ENCODE results near the gene DBNL. TPM values are rescaled to one million over a fixed set of nuclear protein-coding genes. Genes with fewer than 3 reads are reported as not detected.

The DBNL gene
- total RNA-seq, 1 donor from 2014 or later = 95.5 TPM

GRCh38 chr7:44076101-44076895, 31.8 kb downstream of the DBNL start:
- no peak overlapping the region for H3K4me3 Mint-ChIP-seq (ENCODE audit: unreplicated experiment)
- peak; percentile 92 for DNase-seq (ENCODE audit: low spot score)
- H3K27ac Mint-ChIP-seq (ENCODE audit: unreplicated experiment) = no peak overlapping the region
- TF ChIP-seq, protein P1, sequence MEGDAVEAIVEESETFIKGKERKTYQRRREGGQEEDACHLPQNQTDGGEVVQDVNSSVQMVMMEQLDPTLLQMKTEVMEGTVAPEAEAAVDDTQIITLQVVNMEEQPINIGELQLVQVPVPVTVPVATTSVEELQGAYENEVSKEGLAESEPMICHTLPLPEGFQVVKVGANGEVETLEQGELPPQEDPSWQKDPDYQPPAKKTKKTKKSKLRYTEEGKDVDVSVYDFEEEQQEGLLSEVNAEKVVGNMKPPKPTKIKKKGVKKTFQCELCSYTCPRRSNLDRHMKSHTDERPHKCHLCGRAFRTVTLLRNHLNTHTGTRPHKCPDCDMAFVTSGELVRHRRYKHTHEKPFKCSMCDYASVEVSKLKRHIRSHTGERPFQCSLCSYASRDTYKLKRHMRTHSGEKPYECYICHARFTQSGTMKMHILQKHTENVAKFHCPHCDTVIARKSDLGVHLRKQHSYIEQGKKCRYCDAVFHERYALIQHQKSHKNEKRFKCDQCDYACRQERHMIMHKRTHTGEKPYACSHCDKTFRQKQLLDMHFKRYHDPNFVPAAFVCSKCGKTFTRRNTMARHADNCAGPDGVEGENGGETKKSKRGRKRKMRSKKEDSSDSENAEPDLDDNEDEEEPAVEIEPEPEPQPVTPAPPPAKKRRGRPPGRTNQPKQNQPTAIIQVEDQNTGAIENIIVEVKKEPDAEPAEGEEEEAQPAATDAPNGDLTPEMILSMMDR (IDR thresholded peaks at IDR 0.05) = no peak
- H3K27me3 Mint-ChIP-seq (ENCODE audit: low read depth) = no peaks in the 10 kb centered on the region
- H3K4me1 Mint-ChIP-seq (ENCODE audit: low read depth) = peaks cover 34% of the 10 kb centered on the region
- no peaks in the 10 kb centered on the region for H3K9me3 Mint-ChIP-seq (ENCODE audit: low read depth)
- H3K36me3 Mint-ChIP-seq (ENCODE audit: low read depth) = peaks cover 15% of the 10 kb centered on the region

GRCh38 chr7:44077061-44077460, 32.6 kb downstream of the DBNL start:
- H3K27ac Mint-ChIP-seq (ENCODE audit: unreplicated experiment) = no peak overlapping the region
- peaks cover 34% of the 10 kb centered on the region for H3K4me1 Mint-ChIP-seq (ENCODE audit: low read depth)
- no peaks in the 10 kb centered on the region for H3K9me3 Mint-ChIP-seq (ENCODE audit: low read depth)
- TF ChIP-seq, protein P1 (IDR thresholded peaks at IDR 0.05) = no peak
- peak; percentile 69 for DNase-seq (ENCODE audit: low spot score)
- H3K36me3 Mint-ChIP-seq (ENCODE audit: low read depth) = peaks cover 15% of the 10 kb centered on the region
- H3K4me3 Mint-ChIP-seq (ENCODE audit: unreplicated experiment) = no peak overlapping the region
- no peaks in the 10 kb centered on the region for H3K27me3 Mint-ChIP-seq (ENCODE audit: low read depth)

DNA sequence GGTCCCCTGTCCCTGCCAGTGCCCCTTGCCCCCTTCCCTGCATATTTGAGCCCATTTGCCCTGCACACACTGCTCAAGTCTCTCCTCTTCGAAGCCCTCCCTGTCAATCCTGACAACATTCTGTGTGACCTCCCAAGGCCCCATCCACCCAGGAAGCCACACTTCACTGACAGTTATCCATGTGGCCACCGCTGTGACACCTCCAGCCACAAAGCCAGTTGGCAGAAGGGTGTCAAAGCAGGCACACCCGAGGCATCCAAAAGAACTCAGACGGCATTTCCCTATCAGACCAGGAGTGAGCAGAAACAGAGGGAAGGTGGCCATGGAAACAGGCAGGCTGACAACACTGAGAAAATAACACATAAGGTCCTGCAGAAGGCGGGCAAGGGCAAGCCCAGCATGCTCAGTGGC, 33.2 kb downstream of the DBNL start:
- TF ChIP-seq, protein P1 (IDR thresholded peaks at IDR 0.05) = no peak
- peaks cover 28% of the 10 kb centered on the region for H3K4me1 Mint-ChIP-seq (ENCODE audit: low read depth)
- peak; percentile 57 for DNase-seq (ENCODE audit: low spot score)
- H3K27me3 Mint-ChIP-seq (ENCODE audit: low read depth) = no peaks in the 10 kb centered on the region
- no peak overlapping the region for H3K4me3 Mint-ChIP-seq (ENCODE audit: unreplicated experiment)
- H3K27ac Mint-ChIP-seq (ENCODE audit: unreplicated experiment) = peak overlapping the region; percentile 68
- no peaks in the 10 kb centered on the region for H3K9me3 Mint-ChIP-seq (ENCODE audit: low read depth)
- H3K36me3 Mint-ChIP-seq (ENCODE audit: low read depth) = peaks cover 15% of the 10 kb centered on the region

DNA sequence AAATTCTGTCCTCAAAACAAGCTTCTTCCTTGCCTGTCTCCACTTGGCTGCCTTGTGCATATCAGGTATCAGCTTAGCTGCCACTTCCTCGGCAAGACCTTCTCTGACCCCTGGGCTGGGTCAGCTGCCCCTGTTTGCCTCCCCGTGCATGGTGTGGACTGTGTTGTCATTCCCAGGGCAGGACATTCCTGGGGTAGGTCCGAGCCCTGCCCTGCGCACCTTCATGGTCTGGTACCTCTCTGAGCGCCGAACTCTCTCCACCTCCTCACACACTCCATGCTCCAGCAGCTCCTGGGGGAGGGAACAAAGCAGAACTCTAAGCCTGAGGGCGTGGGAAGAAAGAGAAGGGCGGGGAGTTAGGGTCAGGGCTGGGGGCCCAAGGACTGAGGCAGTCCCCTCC, 34.0 kb downstream of the DBNL start:
- Mint-ChIP-seq H3K9me3 (ENCODE audit: low read depth) (no peaks in the 10 kb centered on the region), H3K27me3 (ENCODE audit: low read depth) (no peaks in the 10 kb centered on the region), H3K27ac (ENCODE audit: unreplicated experiment) (peak overlapping the region; percentile 1), H3K4me3 (ENCODE audit: unreplicated experiment) (no peak overlapping the region), H3K4me1 (ENCODE audit: low read depth) (peaks cover 28% of the 10 kb centered on the region), H3K36me3 (ENCODE audit: low read depth) (peaks cover 12% of the 10 kb centered on the region)
- TF ChIP-seq, protein P1 (IDR thresholded peaks at IDR 0.05) = no peak
- DNase-seq (ENCODE audit: low spot score) = peak; percentile 53

DNA sequence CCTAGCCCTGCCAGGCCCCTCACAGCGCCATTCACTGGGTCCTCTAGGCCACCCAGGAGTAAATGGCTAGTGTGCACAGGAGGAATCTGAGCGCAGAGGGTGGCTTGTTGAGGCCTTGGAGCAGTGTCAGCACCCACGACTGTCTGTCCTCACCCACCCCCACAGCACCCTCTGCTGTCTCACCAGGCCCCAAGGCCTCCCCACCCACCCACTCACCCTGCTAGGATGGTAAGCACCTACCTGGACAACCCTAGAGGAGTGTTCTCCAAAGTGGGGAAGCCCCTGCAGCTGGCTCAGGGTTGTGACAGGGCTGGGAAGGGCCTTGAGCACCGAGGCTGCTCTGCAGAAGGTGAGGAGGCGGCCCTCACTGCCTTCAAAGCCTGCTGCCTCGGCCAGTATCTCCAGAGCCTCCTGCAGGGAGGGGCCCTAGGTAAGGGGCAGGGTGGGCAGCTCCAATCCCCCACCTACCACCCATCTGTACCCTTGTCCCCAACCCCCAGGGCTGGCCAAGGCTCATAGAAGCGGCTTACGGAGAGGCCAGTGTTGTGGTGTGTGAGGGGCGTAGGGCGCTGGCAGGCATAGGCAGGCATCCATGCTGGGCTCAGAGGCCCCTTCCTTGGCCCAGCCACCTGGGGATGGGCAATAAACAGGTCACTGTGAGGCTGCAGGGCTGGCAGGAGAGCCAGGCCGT, 35.0 kb downstream of the DBNL start:
- H3K27me3 Mint-ChIP-seq (ENCODE audit: low read depth) = no peaks in the 10 kb centered on the region
- DNase-seq (ENCODE audit: low spot score) = peak; percentile 78
- no peaks in the 10 kb centered on the region for H3K9me3 Mint-ChIP-seq (ENCODE audit: low read depth)
- peaks cover 12% of the 10 kb centered on the region for H3K36me3 Mint-ChIP-seq (ENCODE audit: low read depth)
- H3K4me1 Mint-ChIP-seq (ENCODE audit: low read depth) = peaks cover 34% of the 10 kb centered on the region
- H3K4me3 Mint-ChIP-seq (ENCODE audit: unreplicated experiment) = no peak overlapping the region
- TF ChIP-seq, protein P1 (IDR thresholded peaks at IDR 0.05) = no peak
- no peak overlapping the region for H3K27ac Mint-ChIP-seq (ENCODE audit: unreplicated experiment)

Measured in chondrocyte (in vitro differentiated cells).